HG02642 (cell line): ENCODE measurements around the gene PAPLN.
"Not testable (repeated sequence)": the region's sequence is repeated elsewhere in the genome, so short reads cannot be mapped to it uniquely, and the experiment has no call there.

ENCODE experiments used
- ATAC-seq: cut with Tn5 transposase; IDR thresholded peaks from one replicate; pipeline ENCODE4 v1.9.1; 2021; ENCODE audit warnings: mild to moderate bottlenecking; ENCODE audit not compliant: unreplicated experiment, poor library complexity

The PAPLN gene

DNA sequence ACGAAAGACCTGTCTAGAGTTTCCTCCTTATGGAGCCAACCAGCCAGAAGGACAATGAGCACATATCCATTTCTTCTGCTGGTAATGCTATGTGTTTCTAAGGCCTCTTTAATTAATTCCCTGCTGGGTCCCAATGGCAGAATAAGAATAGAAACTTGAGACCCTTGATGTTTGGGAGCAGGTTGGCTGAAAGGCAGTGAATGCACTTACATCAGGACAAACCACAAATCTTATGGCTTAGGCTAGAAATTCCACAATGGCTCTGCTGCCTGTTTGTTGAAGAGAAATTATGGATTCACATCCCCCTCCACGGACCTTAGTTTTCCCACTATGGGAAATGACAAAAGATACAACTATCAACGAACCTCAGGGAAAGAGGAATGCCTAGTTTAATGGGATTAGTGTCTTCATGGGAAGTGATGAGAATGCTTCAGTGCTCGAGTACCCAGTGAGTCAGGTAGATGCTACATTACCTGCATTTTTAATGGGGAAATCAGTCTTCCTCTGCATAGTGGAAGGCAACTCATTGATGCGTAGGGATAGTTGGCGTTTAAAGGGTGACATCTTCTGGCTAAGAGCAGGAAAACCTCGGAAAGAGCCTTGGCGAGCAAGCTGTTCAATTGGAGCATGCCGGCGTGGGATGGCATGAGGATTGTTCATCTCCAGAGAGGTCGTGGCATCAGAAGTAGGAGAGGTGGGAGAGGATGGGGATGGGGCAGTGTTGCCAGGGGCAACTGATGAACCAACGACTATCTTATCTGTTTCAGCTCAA, 46.5 kb downstream of the PAPLN start:
- ATAC-seq: no peak

DNA sequence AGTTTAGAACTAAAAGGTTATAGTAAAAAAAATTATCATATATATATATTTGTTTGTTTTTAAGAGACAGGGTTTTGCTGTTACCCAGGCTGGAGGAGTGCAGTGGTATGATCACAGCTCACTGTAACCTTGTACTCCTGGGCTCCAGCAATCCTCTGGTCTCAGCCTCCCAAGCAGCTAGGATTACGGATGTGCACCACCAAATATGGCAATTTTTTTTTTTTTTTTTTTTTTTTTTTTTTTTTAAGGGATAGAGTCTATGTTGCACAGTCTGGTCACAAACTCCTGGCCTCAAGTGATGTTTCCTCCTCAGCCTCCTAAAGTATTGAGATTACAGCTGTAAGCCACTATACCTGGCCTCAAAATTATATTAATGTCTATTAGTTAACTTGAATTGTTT, 48.7 kb downstream of the PAPLN start:
- ATAC-seq: no peak

DNA sequence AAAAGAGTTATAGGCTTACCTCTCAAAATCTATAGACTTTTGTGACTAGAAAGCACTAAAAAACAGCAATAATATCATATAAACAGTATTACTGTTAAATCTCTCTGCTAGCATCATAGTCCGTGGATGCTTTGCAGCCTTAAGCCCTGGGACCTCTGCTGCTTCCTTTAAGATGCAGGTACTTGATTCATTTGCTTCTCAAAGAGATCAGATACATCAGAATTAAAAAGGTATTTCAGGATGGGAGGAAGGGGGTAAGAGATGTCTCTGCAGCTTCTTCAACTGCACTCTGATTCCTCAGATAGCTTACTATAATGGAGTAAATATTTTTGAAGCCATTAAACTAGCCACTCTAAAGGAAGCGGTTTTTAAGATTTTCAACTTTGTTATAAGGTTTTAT, 49.3 kb downstream of the PAPLN start:
- no peak for ATAC-seq

DNA sequence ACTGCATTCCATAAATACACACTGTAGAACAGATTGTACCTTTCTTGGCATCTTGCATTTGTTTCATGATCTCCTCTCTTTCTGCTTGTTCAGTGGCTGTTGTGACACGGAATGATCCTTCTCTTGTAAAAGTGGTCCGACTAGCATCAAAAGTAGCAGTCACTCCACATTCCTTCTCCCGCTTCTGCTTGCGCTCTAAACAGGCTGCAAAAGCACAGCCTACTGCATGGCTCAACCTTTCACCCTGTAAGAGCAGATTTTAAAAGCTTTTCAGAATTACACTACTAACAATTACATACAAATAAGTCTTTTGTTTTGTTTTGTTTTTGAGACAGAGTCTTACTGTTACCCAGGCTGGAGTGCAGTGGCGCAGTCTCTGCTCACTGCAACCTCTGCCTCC, 49.8 kb downstream of the PAPLN start:
- no peak for ATAC-seq

DNA sequence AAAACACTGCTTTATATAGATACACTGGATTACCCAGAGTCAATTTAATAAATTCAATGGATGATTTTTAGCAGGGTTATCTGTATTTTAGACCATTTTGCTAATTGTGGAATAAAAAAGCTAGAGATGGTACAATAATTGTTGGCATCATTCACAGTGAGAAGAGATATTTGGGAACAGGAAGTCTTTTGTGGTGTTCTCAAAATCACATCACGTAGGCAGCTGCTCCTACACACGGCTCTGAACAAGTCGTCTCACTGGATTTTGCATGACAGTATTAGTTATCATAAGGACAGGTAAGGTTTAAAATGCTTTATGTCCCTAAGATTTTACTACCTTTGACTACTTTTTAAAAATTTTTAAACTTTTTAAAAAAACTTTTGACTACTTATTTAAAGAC, 52.0 kb downstream of the PAPLN start:
- no peak for ATAC-seq

DNA sequence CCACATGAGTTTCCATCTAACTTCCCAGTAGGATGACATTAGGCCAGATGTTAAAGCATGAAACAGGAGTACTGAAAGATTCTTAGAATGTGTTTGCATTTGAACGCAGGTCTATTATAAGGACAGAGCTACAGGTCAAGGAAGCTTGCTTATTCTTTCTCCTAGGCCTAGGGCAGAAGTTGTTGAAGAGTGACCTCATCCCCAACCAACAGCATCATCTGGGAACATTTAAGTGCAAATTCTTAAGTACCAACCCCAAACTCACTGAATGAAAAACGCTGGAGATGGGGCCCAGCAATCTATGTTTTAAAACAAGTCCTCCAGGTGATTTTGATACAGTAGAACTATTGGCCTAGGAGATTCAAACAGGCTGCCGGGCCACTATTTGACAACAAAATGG, 52.4 kb downstream of the PAPLN start:
- ATAC-seq: no peak

DNA sequence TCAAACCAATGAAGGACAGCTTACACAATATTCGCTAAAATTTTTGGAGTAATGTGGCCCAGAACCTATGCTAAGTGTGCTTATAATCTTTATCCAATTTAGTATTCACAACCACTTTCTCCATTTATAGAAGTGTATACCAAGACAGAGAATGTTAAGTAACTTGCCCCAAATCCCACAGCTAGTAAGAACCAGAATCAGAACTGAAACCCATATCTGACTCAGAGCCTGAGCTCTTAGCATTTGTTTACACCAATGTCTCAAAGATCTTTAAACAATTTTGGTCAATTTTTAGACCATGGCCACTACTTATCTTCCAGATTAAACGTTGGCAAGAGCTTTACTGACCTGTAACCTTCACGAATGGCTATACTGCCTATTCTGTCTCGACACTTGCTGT, 53.0 kb downstream of the PAPLN start:
- peak; percentile 78 for ATAC-seq

DNA sequence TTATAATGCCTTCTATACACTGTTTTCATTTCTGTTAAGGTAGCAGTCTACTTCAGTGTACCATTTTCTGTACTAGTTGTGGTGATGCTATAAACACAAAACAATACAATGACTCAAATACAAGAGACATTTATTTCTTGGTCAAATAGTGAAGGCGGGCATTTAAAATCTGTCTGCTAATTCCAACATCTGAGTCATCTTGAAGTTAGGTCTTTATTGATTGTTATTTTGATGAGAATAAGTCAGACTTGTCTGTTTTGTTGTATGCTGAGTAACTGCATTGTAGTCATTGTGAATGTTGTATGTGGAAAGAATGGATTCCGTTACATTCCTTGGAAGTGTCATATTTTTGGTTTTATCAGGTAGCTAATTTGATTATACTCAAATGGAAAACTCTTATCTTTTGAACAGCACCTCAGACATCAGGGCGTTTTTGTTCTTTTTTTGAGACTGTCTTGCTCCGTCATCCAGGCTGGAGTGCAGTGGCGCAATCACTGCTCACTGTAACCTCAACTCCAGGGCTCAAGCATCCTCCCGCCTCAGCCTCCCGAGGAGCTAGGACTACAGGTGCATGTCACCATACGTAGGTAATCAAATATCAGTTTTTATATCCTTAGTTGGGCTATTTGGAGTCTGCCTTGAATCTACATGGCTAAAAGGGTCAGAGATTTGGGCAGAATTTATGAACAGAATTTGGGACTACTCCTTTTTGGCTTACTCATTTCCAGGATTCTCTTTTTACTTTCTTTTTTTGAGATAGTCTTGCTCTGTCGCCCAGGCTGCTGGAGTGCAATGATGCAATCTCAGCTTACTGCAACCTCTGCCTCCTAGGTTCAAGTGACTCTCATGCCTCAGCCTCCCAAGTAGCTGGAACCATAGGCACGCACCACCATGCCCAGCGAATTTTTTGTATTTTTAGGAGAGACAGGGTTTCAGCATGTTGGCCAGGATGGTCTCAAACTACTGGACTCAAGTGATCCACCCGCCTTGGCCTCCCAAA, 56.8 kb downstream of the PAPLN start:
- no peak for ATAC-seq

DNA sequence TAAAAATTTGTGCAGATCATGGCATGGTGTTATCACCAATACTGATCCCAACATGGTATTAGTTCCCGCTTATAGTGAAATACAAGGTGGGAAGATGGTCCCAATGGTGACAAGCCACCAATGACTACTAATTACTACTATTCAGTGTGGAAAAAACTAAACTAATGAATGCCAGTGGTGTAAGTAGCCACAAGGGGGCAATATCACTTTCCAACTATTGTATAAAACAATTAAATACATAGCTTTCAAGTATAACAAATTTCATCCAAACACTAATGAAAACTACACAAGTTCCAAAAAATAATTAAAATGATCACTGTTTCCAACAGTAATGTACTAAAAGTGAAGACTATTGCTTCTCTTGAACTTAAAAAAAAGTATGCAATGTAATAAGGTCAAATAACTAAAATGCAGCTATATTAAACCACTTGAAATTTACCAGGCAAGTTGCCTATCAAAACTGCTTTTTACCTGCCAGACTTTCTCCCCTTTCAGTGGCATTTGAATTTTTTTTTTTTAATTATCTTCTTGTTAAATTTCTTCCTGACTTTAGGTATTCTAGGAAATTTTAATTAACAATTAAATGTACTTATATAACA, 58.0 kb downstream of the PAPLN start:
- ATAC-seq: no peak

DNA sequence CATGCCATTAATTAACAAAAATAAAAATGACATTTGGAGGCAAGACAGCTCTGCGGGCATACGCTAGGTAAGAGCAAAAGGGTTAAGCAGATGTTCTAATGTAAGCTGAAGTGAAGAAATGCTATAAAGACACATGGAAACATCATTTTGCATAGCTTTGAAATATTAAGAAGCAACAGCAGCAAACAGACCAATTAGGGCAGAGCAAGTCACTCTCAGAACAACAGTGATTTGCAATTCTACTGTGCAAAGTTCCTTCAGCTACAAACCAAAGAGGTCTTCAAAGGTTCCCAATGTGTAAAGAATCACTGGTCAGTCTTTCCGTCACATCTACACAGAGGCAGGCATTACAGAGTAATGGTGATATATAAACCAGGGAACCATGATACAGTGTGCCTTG, 68.2 kb downstream of the PAPLN start:
- ATAC-seq: no peak

DNA sequence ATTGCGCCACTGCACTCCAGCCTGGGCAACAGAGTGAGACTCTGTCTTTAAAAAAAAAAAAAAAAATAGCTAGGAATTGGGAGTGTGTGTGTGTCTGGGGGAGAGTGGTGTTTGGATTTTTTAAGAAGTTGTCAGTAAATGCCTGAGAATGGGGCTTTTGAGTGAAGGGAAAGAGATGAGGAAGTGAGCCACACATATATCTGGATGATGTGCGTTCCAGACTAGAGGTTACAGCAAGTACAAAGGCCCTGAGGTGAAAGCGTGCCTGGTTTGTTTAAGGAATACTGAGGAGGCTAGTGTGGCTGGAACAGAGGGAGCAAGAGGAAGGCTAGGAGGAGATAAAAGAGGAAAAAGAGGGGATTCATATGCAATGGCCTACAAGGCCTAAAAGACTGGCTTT, 70.0 kb downstream of the PAPLN start:
- ATAC-seq: no peak

DNA sequence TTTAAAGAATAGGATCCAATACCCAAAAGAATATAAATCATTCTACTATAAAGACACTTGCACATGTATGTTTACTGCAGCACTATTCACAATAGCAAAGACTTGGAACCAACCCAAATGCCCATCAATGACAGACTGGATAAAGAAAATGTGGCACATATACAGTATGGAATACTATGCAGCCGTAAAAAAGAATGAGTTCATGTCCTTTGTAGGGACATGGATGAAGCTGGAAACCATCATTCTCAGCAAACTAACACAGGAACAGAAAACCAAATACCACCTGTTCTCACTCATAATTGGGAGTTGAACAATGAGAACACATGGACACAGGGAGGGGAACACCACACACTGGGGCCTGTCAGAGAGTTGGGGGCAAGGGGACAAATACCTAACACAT, 71.9 kb downstream of the PAPLN start:
- not testable (repeated sequence) for ATAC-seq

DNA sequence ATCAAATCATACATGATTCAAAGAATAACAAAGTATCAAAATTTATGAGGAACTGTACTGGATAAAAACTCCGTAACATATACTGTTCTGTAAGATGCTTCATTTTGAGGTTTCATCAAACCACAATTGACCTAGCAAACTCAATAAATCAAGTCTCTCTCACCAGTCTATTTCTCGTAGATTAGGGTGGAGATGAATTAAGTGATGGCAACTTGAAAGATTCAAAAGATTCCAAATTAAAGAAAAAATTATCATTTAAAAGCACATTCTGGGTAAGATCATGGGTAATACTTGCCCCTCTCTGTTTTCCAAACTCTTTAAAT, 74.4 kb downstream of the PAPLN start:
- ATAC-seq: no peak

DNA sequence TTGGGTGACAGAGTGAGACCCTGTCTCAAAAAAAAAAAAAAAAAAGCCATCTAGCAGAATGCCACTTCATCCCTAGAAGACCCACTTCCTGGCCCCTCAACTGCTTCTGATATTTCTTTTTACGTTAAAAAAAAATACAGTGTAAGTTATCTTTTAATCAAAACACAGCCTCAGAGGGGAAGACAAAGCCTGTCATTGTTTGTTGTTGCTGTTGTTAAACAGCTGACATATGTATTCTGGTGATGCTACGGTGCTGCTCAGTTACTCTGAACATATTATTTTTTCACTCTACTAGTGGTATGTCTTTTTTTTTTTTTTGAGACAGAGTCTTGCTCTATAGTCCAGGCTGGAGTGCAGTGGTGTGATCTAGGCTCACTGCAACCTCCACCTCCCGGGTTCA, 75.4 kb downstream of the PAPLN start:
- no peak for ATAC-seq

DNA sequence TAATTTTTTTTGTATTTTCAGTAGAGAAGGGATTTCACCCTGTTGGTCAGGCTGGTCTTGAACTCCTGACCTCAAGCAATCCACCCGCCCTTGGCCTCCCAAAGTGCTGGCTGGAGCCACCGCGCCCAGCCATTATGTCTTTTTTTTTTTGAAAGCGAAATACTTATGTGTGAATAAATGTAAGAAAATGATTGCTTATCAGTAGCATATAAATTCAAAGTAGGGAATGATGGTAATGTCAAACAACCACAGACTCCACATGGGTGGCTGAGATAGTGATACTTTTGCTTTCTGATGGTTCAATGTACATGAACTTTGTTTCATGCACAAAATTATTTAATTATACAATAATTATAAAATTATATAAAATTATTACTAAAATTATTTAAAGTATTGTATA, 75.8 kb downstream of the PAPLN start:
- no peak for ATAC-seq

DNA sequence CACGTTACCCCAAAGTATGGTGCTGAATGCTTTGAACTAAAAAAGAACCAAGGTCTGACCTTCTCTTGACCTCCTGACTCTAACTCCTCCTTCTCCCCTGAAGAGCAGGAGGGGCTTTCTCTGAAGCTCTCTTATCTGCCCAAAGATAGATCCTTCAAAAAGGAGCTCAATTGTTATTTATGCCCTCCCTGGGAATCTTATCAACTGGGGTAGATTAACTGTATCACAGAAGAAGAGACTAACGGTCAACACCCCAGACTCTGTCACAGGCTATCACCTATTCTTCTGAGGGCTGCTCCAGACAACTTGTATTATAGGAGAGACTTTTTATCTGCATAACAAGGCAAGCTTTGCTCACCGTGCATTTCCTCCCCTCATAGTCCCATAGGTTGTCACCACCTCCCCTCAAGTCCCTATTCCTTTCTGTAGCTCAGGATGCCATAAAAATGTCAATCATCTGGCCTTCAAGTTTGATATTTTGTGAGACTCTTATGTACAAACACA, 86.6 kb downstream of the PAPLN start:
- no peak for ATAC-seq
